Stimulated activated CD8-positive, alpha-beta memory T cell treated with anti-CD3 and anti-CD28 coated beads, Interleukin-15, amount 100 ng/mL, for 1 hour (primary cell): Measurements from ENCODE around the gene HPN.
"Not testable (repeated sequence)": the region's sequence is repeated elsewhere in the genome, so short reads cannot be mapped to it uniquely, and the experiment has no call there.

Experiments
- DNase-seq: peaks from one replicate; pipeline ENCODE4 v3.0.0-alpha.2; 2020; ENCODE audit warnings: low read depth

Gene HPN

GRCh38 chr19:35041548-35042055, at the start of gene HPN:
TSS of gene HPN (plus strand) at chr19:35041721. CDS start at chr19:35042507, 786 bp downstream.
- no peak for DNase-seq

GRCh38 chr19:34992582-34992981, 48.9 kb upstream of the HPN start:
- DNase-seq, result not testable (repeated sequence)

- no peak for DNase-seq
These were observed 47.3 kb upstream of the HPN start for GRCh38 chr19:34994286-34994642.

- no peak for DNase-seq
These were observed 46.6 kb upstream of the HPN start for GRCh38 chr19:34994643-34995541.

- no peak for DNase-seq
These were observed 46.0 kb upstream of the HPN start for GRCh38 chr19:34995551-34995950.

- DNase-seq, result no peak
These were observed 44.4 kb upstream of the HPN start for GRCh38 chr19:34997071-34997617.

GRCh38 chr19:34998224-34998623, 43.3 kb upstream of the HPN start:
- DNase-seq, result not testable (repeated sequence)

- DNase-seq, result no peak
These were observed 42.6 kb upstream of the HPN start for GRCh38 chr19:34998777-34999497.

- DNase-seq, result peak; percentile 46
These were observed 41.8 kb upstream of the HPN start, which contains the start of gene GRAMD1A for GRCh38 chr19:34999498-35000337. TSS of gene GRAMD1A (plus strand) at chr19:35000323. CDS start at chr19:35000479, 156 bp downstream.

- no peak for DNase-seq
These were observed 41.2 kb upstream of the HPN start for GRCh38 chr19:35000338-35000646.

GRCh38 chr19:35000647-35001501, 40.6 kb upstream of the HPN start:
- DNase-seq, result no peak

- DNase-seq, result no peak
These were observed 39.4 kb upstream of the HPN start for GRCh38 chr19:35002037-35002535.

- no peak for DNase-seq
These were observed 36.8 kb upstream of the HPN start for GRCh38 chr19:35004517-35005255.

- no peak for DNase-seq
These were observed 36.1 kb upstream of the HPN start for GRCh38 chr19:35005256-35005977.

- DNase-seq, result not testable (repeated sequence)
These were observed 35.5 kb upstream of the HPN start for GRCh38 chr19:35006007-35006341.

- DNase-seq, result no peak
These were observed 35.1 kb upstream of the HPN start for GRCh38 chr19:35006342-35006998.

GRCh38 chr19:35006999-35007365, 34.5 kb upstream of the HPN start:
- no peak for DNase-seq

- not testable (repeated sequence) for DNase-seq
These were observed 34.1 kb upstream of the HPN start for GRCh38 chr19:35007427-35007826.

GRCh38 chr19:35008891-35009341, 32.6 kb upstream of the HPN start:
- DNase-seq, result no peak
